Measurements from ENCODE around the gene CYSLTR2. TPM values are rescaled to one million over a fixed set of nuclear protein-coding genes. Genes with fewer than 3 reads are reported as not detected.

The CYSLTR2 gene
- total RNA-seq, 1 experiment from 2014 or later = not detected

DNA sequence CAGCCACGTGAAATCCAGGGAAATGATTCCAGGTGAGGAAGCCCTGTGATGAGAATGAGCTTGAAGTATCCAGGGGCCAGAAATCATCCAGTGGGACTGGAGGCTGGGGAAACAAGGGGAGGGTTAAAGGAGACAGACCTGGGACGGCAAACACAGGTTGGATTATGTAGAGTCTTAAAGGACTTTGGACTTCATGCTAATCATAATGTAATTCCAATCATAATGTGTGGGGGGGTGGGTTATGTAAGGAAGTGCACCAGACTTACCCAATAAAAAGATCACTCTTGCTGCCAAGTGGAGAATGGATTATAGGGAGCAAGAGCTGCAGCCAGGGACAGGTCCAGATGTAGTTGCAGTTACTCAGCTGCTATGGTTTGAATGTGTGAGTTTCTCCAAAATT is 16.1 kb upstream of the CYSLTR2 start:
- DNase-seq = no peak
- Histone ChIP-seq H3K27me3 (no peaks in the 10 kb centered on the region), H3K9me3 (no peaks in the 10 kb centered on the region; the same call in none of the 2 replicates), H3K4me3 (no peak overlapping the region), H3K36me3 (no peaks in the 10 kb centered on the region)

DNA sequence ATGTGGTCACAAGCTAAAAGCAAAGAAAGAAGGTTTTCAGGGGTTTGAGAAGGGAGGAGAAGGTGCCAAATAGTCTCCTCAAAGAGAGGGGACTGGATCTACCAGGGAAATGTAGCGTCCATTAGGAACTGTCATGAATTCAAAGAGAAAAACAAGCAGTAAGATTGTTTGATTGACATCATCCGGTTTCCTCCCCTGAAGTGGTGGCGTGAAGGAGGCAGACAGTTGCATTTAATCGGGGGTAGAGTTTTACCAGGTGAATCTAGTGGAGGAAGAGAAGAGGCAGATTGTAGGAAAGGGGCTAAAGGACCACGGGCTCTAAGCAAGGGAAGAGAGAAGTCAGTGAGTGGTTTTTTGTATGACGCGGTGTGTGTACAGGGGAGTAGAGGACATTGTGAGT is 13.0 kb upstream of the CYSLTR2 start:
- no peaks in the 10 kb centered on the region for H3K36me3 ChIP-seq
- no peak for DNase-seq
- H3K9me3 ChIP-seq = no peaks in the 10 kb centered on the region; the same call in 1 of the 2 replicates
- H3K4me3 ChIP-seq = no peak overlapping the region
- no peaks in the 10 kb centered on the region for H3K27me3 ChIP-seq

DNA sequence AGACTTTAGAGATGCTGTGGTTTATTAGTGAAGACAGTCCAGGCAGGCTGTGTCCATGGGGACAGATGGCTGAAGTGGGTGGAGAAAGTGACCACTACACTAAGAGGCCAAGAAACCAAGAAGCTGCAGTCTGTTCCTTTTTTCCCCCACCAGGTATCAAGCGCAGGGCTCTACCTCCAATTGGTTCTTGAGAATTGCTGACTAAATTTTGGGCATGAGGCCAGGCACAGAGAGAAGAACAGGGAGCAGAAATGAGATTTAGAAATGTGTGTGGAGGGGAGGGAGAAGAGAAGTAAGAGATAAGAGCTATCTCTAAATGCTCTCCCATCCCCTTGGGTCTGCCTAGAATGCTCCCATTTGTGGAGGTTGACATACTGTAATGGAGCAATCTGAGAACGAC is 12.3 kb upstream of the CYSLTR2 start:
- no peak overlapping the region for H3K4me3 ChIP-seq
- DNase-seq = no peak
- no peaks in the 10 kb centered on the region for H3K27me3 ChIP-seq
- no peaks in the 10 kb centered on the region for H3K36me3 ChIP-seq
- no peaks in the 10 kb centered on the region; the same call in 1 of the 2 replicates for H3K9me3 ChIP-seq

DNA sequence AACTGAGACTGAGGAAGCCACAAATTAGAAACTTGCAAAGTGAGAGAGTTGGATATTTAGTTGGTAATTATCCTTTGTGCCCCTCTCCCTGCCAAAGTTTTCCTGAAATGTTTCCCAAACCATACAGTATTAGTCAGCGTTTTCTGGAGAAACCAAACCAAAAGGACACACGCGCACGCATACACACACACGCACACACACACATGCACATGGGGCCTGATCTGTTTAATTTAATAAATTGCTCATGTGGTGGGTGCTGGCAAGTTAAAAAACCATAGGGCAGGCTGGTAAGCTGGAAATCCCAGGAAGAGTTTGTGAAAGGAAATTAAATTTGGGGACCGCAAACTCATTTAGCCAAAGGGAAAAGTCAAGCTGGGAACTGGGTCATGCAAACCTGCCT is 11.7 kb upstream of the CYSLTR2 start:
- DNase-seq = peak; percentile 15
- Histone ChIP-seq H3K27me3 (no peaks in the 10 kb centered on the region), H3K36me3 (no peaks in the 10 kb centered on the region), H3K4me3 (no peak overlapping the region), H3K9me3 (no peaks in the 10 kb centered on the region)

DNA sequence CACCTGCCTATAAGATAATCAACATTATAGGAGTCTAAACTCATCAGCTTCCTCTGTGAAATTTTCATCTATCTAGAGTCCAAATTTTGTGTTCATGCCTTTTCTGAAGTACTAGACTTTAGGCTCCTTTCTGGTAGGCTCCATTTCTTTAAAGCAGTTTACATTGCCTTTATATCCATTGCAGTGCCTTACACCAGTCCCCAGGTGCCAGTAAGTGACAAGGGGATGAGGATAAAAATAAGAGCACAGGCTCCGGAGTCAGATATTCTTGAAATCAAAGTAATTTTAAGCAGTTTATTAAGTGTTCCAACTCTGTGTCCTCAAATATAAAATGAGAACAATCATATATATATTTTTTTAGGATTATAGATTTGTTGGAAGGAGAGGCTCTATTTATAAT is 10.6 kb upstream of the CYSLTR2 start:
- no peak overlapping the region for H3K4me3 ChIP-seq
- DNase-seq = no peak
- H3K27me3 ChIP-seq = no peaks in the 10 kb centered on the region
- no peaks in the 10 kb centered on the region for H3K36me3 ChIP-seq
- no peaks in the 10 kb centered on the region for H3K9me3 ChIP-seq

DNA sequence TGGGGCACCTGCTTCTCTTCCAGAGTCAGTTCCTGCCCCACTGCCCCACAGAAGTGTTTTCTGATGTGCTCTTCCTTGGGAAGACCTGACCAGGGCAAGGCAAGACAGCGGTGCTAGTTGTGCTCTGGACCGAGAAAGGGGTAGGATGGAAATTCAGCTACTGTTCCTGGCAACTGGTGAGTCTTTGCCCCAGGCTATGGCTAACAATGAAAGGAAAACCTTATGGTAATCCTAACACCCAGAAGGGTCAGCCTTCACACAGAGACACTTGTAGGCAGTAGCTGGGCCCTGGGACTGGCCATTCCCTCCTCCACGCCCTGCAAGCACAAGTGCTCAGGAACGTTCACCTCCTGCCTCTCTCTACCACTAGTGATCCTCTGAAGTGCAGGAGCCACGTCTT is 9.6 kb upstream of the CYSLTR2 start:
- H3K36me3 ChIP-seq = no peaks in the 10 kb centered on the region
- H3K27me3 ChIP-seq = no peaks in the 10 kb centered on the region
- H3K9me3 ChIP-seq = no peaks in the 10 kb centered on the region
- DNase-seq = no peak
- H3K4me3 ChIP-seq = no peak overlapping the region

DNA sequence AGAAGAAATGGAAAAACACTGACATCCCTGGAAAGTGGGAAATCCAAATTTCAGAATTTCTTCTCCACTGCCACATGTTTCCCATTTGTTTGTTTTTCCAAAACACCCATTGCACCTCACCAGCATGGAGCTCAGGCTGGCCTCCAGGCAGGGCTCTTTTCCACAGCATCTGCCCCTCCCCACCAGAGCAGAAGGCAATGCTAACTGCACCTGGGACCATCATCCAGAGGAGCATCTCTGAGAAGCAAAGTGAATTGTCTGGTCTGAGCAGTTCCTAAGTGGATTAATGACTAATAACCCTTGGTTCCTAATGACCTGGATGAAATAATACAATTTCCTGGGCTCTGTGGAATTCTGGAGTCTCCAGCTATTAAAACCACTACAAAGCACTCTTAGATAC is 8.8 kb upstream of the CYSLTR2 start:
- Histone ChIP-seq H3K4me3 (no peak overlapping the region), H3K36me3 (no peaks in the 10 kb centered on the region), H3K27me3 (no peaks in the 10 kb centered on the region), H3K9me3 (no peaks in the 10 kb centered on the region)
- no peak for DNase-seq

DNA sequence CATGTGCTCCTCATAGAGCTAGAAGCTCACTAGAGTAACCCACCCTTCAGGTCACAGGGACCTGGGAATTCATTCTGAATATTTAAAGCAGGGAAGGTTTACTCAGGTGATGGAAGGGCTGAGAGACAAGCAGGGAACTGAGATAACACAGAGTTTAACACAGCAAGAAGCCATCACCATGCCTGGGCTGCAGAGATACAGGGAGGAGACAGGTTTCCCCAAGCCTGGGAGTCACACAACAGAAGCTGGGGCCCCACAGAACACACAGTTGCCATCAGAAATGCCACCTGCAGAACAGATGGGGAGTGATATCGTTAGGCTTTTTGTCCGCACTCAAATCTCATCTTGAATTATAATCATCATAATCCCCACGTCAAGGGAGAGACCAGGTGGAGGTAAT is 7.9 kb upstream of the CYSLTR2 start:
- Histone ChIP-seq H3K36me3 (no peaks in the 10 kb centered on the region), H3K4me3 (no peak overlapping the region), H3K27me3 (no peaks in the 10 kb centered on the region), H3K9me3 (no peaks in the 10 kb centered on the region)
- no peak for DNase-seq

DNA sequence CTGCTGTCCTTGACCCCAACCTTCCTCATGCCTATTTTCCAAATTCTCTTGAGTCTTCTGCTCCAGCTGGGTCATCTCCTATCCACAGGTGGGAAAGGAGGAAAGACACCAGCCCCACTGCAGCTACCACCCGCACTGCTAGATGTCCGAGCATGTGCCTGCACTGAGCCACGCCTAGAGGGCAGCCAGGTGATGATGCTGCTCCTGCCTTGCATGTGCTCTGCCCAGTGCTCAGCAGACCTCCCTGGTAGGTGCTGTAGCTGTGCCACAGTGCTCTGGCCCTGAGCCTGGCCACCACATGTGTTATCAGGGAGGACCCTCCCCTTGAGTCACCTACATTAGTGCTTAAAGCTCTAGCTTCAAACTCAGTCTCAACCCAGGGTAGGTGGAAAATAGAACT is 6.9 kb upstream of the CYSLTR2 start:
- Histone ChIP-seq H3K4me3 (no peak overlapping the region), H3K36me3 (no peaks in the 10 kb centered on the region), H3K27me3 (no peaks in the 10 kb centered on the region), H3K9me3 (no peaks in the 10 kb centered on the region)
- no peak for DNase-seq

DNA sequence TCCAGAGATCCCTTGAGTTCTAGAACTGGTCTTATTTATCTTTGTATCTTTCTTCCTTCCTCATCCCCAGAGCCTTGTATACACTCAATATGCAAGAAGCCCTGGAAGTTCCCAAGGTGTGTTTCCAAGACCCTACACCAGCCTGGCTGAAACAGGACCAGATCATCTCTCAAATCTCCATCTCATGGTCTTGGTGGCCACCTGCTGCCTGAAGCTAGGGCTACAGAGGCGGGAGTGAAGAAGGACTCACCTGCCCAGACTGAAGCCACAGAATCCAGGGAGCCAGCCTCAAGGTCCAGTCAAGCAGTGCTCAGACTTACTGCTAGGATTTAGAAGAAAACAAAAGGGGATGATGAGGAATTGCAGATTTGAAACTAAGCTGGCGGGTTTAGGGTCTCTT is 6.1 kb upstream of the CYSLTR2 start:
- Histone ChIP-seq H3K9me3 (no peaks in the 10 kb centered on the region), H3K36me3 (no peaks in the 10 kb centered on the region), H3K4me3 (no peak overlapping the region), H3K27me3 (no peaks in the 10 kb centered on the region)
- DNase-seq = no peak

DNA sequence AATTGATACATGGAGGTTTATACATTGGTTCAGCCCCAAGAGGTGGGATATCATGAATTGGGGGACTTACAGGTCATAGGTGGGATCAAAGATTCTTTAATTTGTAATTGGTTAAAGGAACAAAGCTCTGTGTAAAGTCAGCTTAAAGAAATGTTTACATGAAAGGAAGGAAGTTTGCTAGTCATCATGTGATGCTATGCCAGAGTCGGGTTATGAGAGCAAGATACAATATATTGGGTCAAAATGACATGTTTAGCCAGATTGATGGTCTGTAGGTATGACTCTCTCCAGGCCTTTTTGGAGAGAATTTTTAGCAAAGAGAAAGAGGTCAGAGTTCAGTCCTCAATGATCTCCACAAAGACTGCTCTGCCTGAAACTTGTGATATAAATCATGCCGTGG is 5.3 kb upstream of the CYSLTR2 start:
- Histone ChIP-seq H3K36me3 (no peaks in the 10 kb centered on the region), H3K27me3 (no peaks in the 10 kb centered on the region), H3K9me3 (no peaks in the 10 kb centered on the region), H3K4me3 (no peak overlapping the region)
- DNase-seq = no peak

DNA sequence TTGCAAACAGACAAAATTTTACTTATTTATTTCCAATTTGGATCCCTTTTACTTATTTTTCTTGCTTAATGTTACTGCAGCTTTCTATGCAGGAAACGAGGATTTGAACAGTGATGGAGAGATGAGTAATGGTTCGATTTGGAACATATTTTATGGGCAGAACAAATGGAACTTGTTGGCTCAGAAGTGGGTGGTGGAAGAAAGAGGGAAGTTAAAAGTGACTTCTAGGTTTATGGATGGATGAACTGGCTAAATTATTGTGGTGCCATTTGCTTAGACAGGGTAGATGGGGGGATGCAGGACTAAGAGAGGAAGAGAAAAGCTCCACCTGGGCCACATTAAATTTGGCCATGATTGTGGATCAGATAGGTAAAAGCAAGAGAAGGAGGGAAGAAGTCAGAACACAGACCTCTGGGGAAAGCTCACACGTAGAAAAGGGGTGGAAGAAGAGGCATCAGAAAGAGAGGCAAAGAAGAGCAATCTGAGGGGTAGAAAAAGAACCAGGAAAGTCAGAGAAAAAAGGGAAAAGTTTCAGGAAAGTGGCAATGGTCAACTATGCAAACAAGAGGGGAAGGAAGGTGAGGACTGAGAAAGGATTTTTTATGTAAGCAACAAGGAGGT is 768 bp upstream of the CYSLTR2 start:
- no peak for DNase-seq

DNA sequence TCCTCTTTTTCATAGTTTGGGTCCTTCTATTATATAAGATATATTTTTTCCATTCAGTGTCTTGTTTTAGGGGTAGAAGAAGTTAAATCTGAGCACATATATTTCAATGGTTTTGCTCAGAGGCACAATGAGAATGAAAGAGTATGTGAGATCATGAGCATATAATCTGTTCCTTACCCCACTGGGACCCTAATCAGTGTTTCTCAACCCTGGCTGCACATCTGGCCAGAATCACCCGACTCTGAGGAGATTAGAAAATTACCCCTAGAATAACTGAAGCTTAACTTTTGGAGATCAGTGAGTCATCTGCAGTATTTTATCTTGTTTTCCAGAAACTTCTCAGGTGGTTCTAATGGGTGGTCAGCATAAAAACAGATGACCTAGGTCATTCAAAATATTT is 782 bp downstream of the CYSLTR2 start:
- no peaks in the 10 kb centered on the region for H3K27me3 ChIP-seq
- H3K36me3 ChIP-seq = no peaks in the 10 kb centered on the region
- no peak overlapping the region for H3K4me3 ChIP-seq
- no peak for DNase-seq
- no peaks in the 10 kb centered on the region for H3K9me3 ChIP-seq

More for the DNA sequence above, 768 bp upstream of the CYSLTR2 start:
- no peaks in the 10 kb centered on the region for H3K27me3 ChIP-seq
- H3K36me3 ChIP-seq = no peaks in the 10 kb centered on the region
- H3K4me3 ChIP-seq = no peak overlapping the region
- no peaks in the 10 kb centered on the region for H3K9me3 ChIP-seq

DNA sequence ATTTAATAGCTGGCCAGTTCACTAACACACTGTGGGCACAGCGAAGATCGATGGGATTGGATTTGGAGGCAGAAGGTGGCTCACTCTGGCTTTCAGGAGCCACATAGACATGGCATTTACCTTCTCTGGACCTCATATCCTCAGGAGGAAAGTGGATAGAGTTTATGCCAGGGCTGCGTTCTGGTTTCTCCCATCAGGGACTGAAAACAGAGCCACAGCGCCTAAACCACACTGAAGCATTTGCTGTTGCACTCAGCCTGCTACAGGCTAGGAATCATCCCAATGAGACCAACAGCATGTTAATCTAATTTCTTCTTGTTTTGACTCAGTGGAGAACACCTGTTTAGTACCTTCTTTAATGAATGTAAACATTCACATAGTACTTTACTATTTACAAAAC is 1.6 kb downstream of the CYSLTR2 start:
- Histone ChIP-seq H3K4me3 (no peak overlapping the region), H3K36me3 (no peaks in the 10 kb centered on the region), H3K27me3 (no peaks in the 10 kb centered on the region), H3K9me3 (no peaks in the 10 kb centered on the region)
- DNase-seq = no peak

DNA sequence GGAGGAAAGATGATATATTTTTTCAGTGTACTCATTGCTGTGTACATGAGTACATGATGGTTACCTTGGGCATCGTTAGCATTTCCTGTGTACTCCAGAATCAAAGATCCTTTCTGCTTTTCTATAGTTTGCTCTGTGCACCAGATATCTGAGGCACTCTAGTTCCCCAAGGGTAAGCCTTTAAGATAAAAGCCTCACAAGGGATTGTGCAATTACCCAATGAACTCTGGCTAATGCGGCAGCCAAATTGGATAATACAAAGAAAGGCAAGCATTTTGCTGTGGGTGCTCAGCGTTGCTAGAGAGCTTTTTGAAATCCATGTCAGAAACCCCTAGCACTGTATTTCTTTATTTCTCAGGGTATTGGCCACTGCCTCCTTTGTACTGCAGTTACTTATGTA is 2.9 kb downstream of the CYSLTR2 start:
- Histone ChIP-seq H3K4me3 (no peak overlapping the region), H3K9me3 (no peaks in the 10 kb centered on the region), H3K27me3 (no peaks in the 10 kb centered on the region), H3K36me3 (no peaks in the 10 kb centered on the region)
- DNase-seq = no peak

DNA sequence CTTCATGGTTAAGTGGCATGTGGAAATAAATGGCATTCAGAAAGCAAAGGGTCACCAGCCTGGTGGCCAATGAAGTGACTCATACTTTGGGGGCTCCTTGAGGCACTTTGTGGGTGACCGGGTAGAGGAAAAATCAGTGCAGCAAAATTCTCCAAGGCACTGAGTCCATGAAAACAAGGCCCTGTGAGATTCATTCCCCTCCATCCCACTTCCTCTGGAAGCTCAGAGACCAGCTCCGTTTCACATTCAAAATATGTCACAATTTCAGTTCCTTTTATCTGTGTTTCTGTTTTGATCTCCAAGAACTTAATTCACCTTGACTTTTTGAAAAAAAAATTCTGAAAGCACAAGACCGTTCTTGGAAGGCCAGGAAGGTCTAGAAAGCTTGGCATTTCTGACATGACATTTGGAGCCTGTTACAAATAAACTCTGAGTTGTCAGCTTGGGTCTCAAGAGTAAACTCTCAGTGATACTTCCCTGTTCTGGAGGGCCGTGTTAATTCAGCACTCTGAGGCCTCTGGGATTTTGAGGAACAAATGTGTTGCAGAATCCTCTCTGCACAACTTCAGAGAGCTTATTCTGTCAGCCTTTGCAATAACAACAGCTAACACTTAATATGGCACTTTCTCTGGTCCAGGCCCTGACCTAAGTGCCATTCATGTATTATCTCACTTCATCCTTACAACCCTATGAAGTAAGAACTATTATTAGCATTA is 6.8 kb downstream of the CYSLTR2 start:
- Histone ChIP-seq H3K27me3 (no peaks in the 10 kb centered on the region), H3K36me3 (no peaks in the 10 kb centered on the region), H3K9me3 (no peaks in the 10 kb centered on the region), H3K4me3 (no peak overlapping the region)
- DNase-seq = no peak

DNA sequence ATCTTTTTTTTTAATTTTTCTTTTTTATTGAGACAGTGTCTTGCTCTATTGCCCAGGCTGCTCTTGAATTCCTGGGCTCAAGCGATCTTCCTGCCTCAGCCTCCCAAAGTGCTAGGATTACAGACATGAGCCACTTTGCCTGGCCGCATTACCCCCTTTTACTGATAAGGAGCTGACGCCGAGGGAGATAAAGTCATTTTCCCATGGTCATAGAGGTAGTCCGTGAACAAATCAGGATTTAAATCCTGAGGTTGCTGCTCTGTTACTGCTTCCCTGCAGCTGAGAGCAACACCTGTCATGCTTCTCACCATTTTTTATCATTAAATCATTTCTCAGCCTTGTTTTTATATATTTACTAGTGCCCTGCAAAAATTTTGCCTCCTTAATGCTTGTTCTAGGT is 7.4 kb downstream of the CYSLTR2 start:
- no peaks in the 10 kb centered on the region for H3K27me3 ChIP-seq
- H3K4me3 ChIP-seq = no peak overlapping the region
- no peak for DNase-seq
- no peaks in the 10 kb centered on the region for H3K9me3 ChIP-seq
- no peaks in the 10 kb centered on the region for H3K36me3 ChIP-seq

DNA sequence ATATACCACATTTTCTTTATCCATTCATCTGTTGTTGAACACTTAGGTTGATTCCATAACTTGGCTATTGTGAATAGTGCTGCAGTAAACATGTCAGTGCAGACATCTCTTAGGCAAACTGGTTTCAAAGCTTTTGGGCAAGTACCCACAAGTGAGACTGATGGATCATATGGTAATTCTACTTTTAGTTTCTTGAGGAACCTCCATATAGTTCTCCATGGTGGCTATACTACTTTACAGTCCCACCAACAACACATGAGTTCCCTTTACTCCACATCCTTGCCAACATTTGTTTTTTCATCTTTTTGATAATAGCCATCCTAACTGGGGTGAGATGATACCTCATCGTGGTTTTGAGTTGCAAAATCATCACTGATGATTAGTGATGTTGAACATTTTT is 8.5 kb downstream of the CYSLTR2 start:
- no peaks in the 10 kb centered on the region for H3K27me3 ChIP-seq
- H3K36me3 ChIP-seq = no peaks in the 10 kb centered on the region
- H3K4me3 ChIP-seq = no peak overlapping the region
- no peak for DNase-seq
- H3K9me3 ChIP-seq = peaks cover 3% of the 10 kb centered on the region; the same call in 1 of the 2 replicates
